Erythroblast (primary cell): ENCODE data around the gene CCNT2.

ENCODE experiments used
- DNase-seq, 2 experiments: peaks; one replicate each; lab custom pipeline; 2025; lab: John Stamatoyannopoulos, UW
- GATA1 ChIP-seq: IDR thresholded peaks from 2 replicates; pipeline ENCODE4 v1.6.1; 2011; ENCODE audit warnings: low read depth, mild to moderate bottlenecking, control low read depth, low read length, moderate library complexity
- POLR2A ChIP-seq: IDR thresholded peaks from 2 replicates; pipeline ENCODE4 v1.6.1; 2011; ENCODE audit warnings: mild to moderate bottlenecking, low read length

CCNT2 gene

DNA sequence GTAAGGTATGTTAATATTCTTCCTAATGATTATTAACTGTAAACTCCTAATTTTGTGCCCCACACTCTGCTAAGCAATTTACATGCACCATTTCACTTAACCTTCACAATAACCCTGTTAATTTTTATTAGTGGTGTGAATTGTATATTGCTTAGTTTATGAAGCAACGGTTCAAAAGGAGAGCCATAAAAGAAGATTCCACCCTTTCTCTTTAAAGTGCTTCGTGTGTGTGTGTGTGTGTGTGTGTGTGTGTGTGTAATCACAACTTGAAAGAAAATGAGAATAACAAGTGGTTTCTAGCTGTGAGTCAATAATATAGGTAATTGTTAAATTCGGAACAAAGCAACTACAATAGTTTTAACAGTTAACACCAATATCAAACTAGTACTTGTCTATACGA lies 60.6 kb downstream of the CCNT2 start:
- TF ChIP-seq POLR2A (no peak), GATA1 (no peak)

DNA sequence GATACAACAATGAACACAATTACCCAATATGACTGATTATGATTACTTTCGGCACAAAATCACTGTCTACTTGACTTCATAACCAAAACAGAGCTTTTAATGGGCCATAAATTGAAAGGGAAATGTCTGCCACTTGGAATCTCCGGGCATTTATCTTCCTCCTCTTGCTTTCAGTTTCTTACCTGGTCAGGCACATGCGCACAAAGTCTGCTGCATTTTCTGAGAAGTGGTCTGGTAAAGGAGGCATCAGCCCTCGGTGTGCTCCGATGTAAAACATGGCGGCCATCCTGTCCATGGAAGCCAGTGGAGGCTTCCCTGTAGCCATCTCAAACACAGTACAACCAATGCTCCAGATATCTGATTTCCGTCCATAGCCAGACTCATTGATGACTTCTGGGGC lies 62.0 kb downstream of the CCNT2 start:
- TF ChIP-seq POLR2A (no peak), GATA1 (no peak)
- DNase-seq, result no peak

More for the DNA sequence above, 60.6 kb downstream of the CCNT2 start:
- no peak for DNase-seq

DNA sequence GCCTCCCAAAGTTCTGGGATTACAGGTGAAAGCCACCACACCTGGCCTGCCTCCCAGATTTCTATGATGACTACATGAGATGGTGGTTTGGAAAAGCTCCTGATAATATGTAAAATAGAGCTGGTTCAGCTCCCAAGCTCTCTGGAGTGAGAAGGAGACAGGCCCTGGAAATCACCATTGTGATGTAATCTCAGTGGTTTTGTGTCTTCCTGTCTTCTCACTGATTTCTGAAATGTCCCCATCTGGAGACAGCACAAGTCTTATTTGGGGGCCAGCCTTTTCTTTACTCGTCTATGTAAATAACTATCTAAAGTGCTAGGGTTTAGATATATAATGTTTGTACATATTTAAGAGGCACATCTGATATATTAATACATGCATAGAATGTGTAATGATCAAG lies 64.0 kb downstream of the CCNT2 start:
- DNase-seq, result no peak
- TF ChIP-seq POLR2A (no peak), GATA1 (no peak)

DNA sequence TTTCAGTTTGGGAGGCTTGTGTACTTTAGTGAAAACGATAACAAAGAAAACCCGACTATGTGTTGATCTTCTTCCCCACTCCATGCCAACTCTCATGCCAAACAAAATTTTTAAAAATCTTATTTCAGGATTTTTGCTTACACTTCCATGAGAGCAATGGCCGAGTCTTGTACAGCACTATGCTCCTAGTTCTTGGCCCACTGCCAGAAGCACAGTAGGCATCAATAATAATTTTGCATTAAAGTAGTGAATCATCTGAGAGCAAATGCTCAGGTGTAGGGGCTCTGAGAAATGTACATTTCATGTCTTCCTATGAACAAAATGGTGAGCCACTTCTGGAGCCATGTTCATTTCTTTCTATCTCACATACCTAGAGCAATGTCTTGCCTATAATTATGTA lies 66.4 kb downstream of the CCNT2 start:
- no peak for TF ChIP-seq GATA1
- TF ChIP-seq POLR2A, result no peak
- no peak for DNase-seq

DNA sequence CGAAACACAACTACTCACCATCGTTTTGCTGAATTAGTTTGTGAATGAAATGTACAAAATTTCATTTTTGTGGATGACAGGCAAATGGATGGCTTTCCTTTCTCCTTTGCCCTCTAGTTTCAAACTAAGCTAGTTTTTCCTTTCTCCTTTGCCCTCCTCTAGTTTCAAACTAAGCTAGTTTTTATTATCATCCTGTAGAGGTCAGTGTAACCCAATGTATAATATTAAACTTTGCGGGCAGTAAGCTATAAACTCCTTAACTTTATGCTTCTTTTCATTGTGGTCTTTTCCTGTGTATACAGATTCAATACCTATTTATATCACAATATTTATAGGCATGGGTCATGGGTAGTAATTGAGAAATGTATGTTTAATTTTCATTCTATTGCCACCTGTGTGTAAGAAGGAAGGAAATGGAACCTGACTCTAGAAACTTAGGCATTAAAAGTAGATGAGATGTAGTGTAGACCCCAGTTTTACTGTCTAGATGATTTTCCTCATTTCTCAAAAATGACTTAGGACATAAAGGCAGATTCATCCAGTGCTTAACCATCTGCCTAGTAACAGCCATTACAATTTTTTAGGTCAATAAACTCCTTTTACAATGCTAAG lies 70.5 kb downstream of the CCNT2 start:
- no peak for TF ChIP-seq POLR2A
- TF ChIP-seq GATA1, result no peak
- DNase-seq, result peak; percentile 39 to 57

DNA sequence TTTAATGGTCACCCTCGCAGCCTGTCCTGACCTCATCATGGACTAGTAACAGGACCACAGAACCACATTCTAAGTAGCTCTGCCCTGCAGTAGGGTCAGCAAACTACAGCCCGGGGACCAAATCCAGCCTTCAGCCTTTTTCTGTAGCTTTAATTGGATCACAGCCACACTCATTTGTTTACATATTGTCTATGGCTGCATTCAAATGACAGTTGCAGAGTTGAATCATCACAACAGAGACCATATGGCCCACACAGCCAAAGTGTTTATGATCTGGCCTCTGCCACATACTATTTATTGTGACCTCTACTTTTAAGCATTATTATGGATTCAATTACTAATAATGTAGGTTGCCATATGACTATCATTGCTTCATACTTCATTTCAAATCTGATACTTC lies 80.9 kb downstream of the CCNT2 start:
- DNase-seq, result no peak
- TF ChIP-seq POLR2A (no peak), GATA1 (no peak)

DNA sequence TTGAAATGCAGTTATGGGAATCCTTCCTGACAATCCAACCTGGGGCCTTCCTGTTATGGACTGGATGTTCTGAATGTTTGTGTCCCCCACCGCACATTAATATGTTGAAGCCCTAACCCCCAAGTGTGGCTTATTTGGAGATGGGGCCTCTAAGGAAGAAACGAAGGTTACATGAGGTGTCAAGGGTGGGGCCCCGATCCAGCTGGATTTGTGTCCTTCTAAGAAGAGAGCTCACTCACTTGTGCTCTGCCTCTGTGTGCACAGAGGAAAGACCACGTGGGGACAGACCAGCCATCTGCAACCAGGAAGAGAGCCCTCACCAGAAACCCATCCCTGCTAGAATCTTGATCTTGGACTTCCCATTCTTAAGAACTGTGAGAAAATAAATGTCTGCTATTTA lies 84.2 kb downstream of the CCNT2 start:
- no peak for TF ChIP-seq GATA1
- TF ChIP-seq POLR2A, result no peak
- no peak for DNase-seq

DNA sequence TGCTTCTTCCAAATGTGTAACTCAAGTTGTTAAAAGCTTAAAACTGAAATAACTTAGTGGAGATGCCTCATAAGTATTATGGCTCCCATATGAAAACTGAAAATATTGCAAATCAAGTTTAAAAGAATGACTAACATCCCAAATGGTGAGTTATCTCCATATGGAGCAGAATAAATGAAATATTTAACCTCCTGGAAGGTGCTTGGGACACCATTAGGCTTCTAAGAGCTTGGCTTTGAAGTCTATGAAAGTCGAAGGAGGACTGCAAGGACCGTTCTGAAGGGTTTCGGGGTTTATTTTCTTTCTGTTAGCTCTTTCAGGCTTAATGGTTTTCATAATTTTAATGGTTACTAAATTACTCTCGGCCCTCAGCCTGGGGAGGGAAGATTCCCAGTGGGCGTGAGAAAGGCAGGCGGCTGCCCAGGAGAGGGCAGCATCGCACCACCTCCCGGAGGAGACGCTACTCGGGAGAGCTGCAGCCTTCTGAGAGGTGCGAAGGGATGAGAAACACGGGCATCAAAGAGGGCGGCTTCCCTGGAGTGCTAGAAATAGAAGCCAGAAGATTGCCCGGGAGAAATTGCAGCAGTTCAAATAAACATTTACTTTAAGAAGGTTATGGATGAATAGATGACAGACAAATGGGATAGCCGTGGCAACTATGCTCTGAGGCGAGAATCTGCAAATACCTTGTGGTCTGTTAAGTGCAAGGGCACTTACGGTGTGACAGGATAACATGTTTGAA lies 85.6 kb downstream of the CCNT2 start:
- DNase-seq, result peak; percentile 63 to 79
- TF ChIP-seq GATA1, result no peak
- no peak for TF ChIP-seq POLR2A

DNA sequence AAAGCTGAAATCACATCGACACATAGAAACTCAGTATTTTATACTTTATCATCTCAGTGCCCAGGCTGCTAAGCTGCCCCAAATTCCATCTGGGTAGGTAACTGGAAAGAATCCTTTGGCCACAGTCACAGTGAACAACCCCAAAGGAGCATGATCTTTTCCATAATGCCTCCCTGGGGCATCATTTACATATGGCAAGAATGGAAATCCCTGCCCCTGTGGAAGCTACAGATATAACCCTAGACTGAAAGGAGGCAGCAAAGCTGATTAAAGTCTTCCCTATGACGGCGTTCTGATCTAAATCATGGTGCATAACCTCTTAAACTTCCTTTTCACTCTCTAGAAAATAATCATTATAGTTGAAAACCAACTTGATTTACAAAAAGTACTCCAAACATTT lies 87.1 kb downstream of the CCNT2 start:
- no peak for TF ChIP-seq POLR2A
- TF ChIP-seq GATA1, result no peak
- no peak for DNase-seq
